Caco-2 (cell line): Measurements from ENCODE around the gene WDR82. TPM values are rescaled to one million over a fixed set of nuclear protein-coding genes. Genes with fewer than 3 reads are reported as not detected.

Source experiments
- BruUV-seq: library from RNA; stranded (reverse); fragments of 400-500 nt; replicated peaks from 2 replicates; lab custom pipeline; 2021; lab: Mats Ljungman, UMichigan
- CTCF ChIA-PET: fragments of 300-600 bp; sonication (Branson Sonifier 250); formaldehyde crosslinking; loops from one replicate; lab custom pipeline; 2022; ENCODE audit warnings: antibody characterized with exemption; lab: Charles Lee
- POLR2A ChIA-PET: fragments of 300-600 bp; sonication (Branson Sonifier 250); formaldehyde crosslinking; loops from one replicate; lab custom pipeline; 2022; ENCODE audit warnings: antibody characterized with exemption; lab: Charles Lee
- DNase-seq, 2 experiments: peaks; one replicate each; pipeline versions ENCODE4 v3.0.0 to v3.0.0-alpha.2; 2020 to 2022
- H3K27me3 ChIP-seq: replicated peaks from 2 replicates; pipeline ENCODE4 v1.6.0; 2011; ENCODE audit warnings: low read length; ENCODE audit not compliant: control insufficient read depth, insufficient read depth
- H3K36me3 ChIP-seq: 2 replicates; pipeline ENCODE4 v1.5.1; 2011; ENCODE audit warnings: low read length; ENCODE audit not compliant: control insufficient read depth, insufficient read depth
- H3K4me1 ChIP-seq: fragments of 250-450 bp; sonication (Bioruptor Pico); 2 replicates; pipeline ENCODE4 v1.5.1; 2020; ENCODE audit warnings: mild to moderate bottlenecking
- H3K4me3 ChIP-seq: 2 replicates; pipeline ENCODE4 v1.5.1; 2011; ENCODE audit warnings: low read depth, mild to moderate bottlenecking, control low read depth, low read length
- H3K9me3 ChIP-seq: fragments of 250-450 bp; sonication (Bioruptor Pico); 2 replicates; pipeline ENCODE4 v1.5.1; 2020; ENCODE audit warnings: mild to moderate bottlenecking, moderate library complexity
- H3K27ac Mint-ChIP-seq: one replicate; pipeline ENCODE4 v1.8.0; 2022; ENCODE audit warnings: mixed read lengths; ENCODE audit not compliant: unreplicated experiment
- H3K27me3 Mint-ChIP-seq: one replicate; pipeline ENCODE4 v1.8.0; 2022; ENCODE audit warnings: mixed read lengths; ENCODE audit not compliant: insufficient read depth, unreplicated experiment
- H3K36me3 Mint-ChIP-seq: one replicate; pipeline ENCODE4 v1.8.0; 2022; ENCODE audit warnings: mild to moderate bottlenecking, mixed read lengths; ENCODE audit not compliant: insufficient read depth, unreplicated experiment
- H3K4me1 Mint-ChIP-seq: one replicate; pipeline ENCODE4 v1.8.0; 2022; ENCODE audit warnings: low read depth, mixed read lengths; ENCODE audit not compliant: unreplicated experiment
- H3K4me3 Mint-ChIP-seq: one replicate; pipeline ENCODE4 v1.8.0; 2022; ENCODE audit warnings: mild to moderate bottlenecking, moderate library complexity, mixed read lengths; ENCODE audit not compliant: unreplicated experiment
- H3K9me3 Mint-ChIP-seq: one replicate; pipeline ENCODE4 v1.8.0; 2022; ENCODE audit warnings: mixed read lengths; ENCODE audit not compliant: unreplicated experiment
- intact Hi-C: fragments of 100-400 bp; cut with micrococcal nuclease; formaldehyde crosslinking; loops from one replicate; pipeline ENCODE4 v1.10.0; 2022; ENCODE audit not compliant: unreplicated experiment
- total RNA-seq: library from RNA; stranded (reverse); gene quantifications from 2 replicates; pipeline ENCODE4 v1.2.3, GENCODE V29; 2022
- TF ChIP-seq, protein P1 (sequence below), 2 experiments: fragments of 200-600 bp in 1 of 2; IDR thresholded peaks; 1 replicate in 1 of 2; 2 replicates in 1 of 2; pipeline versions ENCODE4 v1.5.1 to v1.8.0; 2011 to 2022; ENCODE audit warnings: antibody characterized with exemption in 1 of 2, control low read depth in 1 of 2, inconsistent platforms in 1 of 2, low read depth in 1 of 2, low read length in 1 of 2, mild to moderate bottlenecking in 1 of 2, moderate library complexity in 1 of 2; ENCODE audit not compliant: insufficient read depth in 1 of 2, severe bottlenecking in 1 of 2, unreplicated experiment in 1 of 2

Gene WDR82
- total RNA-seq, 1 experiment from 2014 or later, result 67.1 TPM

DNA sequence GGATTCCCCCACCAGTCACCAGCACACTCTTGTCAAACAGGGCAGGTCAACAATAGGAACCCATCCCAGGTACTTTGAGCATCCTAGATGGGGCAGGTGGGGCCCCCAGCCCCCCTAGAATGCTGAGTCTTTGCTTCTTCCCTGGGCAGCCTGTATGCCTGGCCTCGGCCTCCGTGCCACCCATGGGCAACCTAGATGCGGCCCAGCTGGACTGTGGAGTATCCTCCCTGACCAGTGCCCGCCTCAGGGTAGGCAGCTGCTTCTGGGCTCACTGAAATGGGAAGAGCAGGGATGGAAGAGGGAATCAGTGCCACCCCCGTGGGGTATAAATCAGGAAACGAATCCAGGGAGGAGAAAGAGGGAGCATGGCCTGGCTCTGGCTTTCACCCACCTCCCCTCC is 48.5 kb upstream of the WDR82 start:
- no TSS peak for BruUV-seq
- intact Hi-C loops, result no loop called here

DNA sequence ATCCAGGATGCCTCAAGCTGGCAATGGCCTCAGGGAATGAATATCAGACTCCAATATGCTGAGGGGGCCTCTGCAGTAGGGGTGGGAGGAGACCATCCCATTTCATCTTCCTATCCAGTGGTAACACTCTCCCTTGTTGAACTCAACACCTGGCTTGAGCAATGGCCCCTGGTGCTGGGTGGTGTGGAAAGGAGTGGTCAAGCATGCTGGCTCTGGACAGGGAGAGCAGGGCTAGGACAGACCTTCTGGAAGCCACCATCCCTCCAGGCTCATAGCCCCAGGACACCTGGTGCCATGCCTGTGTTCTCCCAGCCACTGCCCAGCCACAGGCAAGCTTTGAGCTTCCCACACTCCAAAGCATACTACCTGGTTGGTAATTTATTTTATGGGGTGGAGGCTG is 47.2 kb upstream of the WDR82 start:
- ChIA-PET POLR2A (no interaction called here), CTCF (no interaction called here)
- TF ChIP-seq, protein P1, sequence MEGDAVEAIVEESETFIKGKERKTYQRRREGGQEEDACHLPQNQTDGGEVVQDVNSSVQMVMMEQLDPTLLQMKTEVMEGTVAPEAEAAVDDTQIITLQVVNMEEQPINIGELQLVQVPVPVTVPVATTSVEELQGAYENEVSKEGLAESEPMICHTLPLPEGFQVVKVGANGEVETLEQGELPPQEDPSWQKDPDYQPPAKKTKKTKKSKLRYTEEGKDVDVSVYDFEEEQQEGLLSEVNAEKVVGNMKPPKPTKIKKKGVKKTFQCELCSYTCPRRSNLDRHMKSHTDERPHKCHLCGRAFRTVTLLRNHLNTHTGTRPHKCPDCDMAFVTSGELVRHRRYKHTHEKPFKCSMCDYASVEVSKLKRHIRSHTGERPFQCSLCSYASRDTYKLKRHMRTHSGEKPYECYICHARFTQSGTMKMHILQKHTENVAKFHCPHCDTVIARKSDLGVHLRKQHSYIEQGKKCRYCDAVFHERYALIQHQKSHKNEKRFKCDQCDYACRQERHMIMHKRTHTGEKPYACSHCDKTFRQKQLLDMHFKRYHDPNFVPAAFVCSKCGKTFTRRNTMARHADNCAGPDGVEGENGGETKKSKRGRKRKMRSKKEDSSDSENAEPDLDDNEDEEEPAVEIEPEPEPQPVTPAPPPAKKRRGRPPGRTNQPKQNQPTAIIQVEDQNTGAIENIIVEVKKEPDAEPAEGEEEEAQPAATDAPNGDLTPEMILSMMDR (IDR thresholded peaks at IDR 0.05; ENCODE audit: insufficient read depth in 1 of 2, low read depth in 1 of 2, low read length in 1 of 2, severe bottlenecking in 1 of 2, unreplicated experiment in 1 of 2), result no peak
- Histone ChIP-seq H3K9me3 (no peaks in the 10 kb centered on the region), H3K4me3 (no peak overlapping the region), H3K27me3 (no peaks in the 10 kb centered on the region), H3K4me1 (peaks cover 10% of the 10 kb centered on the region; the same call in 1 of the 2 replicates), H3K36me3 (no peaks in the 10 kb centered on the region)
- BruUV-seq, result no TSS peak
- intact Hi-C loops, result no loop called here
- no peaks in the 10 kb centered on the region for H3K27me3 Mint-ChIP-seq
- H3K4me1 Mint-ChIP-seq, result no peaks in the 10 kb centered on the region
- H3K36me3 Mint-ChIP-seq, result peaks cover 6% of the 10 kb centered on the region
- no peak overlapping the region for H3K27ac Mint-ChIP-seq
- H3K4me3 Mint-ChIP-seq, result no peak overlapping the region
- DNase-seq, result no peak
- no peaks in the 10 kb centered on the region for H3K9me3 Mint-ChIP-seq

More for the DNA sequence above, 48.5 kb upstream of the WDR82 start:
- Histone ChIP-seq H3K4me3 (no peak overlapping the region), H3K4me1 (peaks cover 10% of the 10 kb centered on the region; the same call in 1 of the 2 replicates), H3K9me3 (no peaks in the 10 kb centered on the region), H3K27me3 (no peaks in the 10 kb centered on the region), H3K36me3 (no peaks in the 10 kb centered on the region)
- POLR2A ChIA-PET, result no interaction called here
- CTCF ChIA-PET, result interaction anchor here (1.9 kb wide), 1 partner anchor 58 kb away, joined by 5 read pairs; no protein-coding TSS in a partner anchor
- no peaks in the 10 kb centered on the region for H3K9me3 Mint-ChIP-seq
- no peak overlapping the region for H3K4me3 Mint-ChIP-seq
- TF ChIP-seq, protein P1 (IDR thresholded peaks at IDR 0.05; ENCODE audit: insufficient read depth in 1 of 2, low read depth in 1 of 2, low read length in 1 of 2, severe bottlenecking in 1 of 2, unreplicated experiment in 1 of 2), result no peak
- peaks cover 6% of the 10 kb centered on the region for H3K36me3 Mint-ChIP-seq
- H3K27ac Mint-ChIP-seq, result no peak overlapping the region
- no peak for DNase-seq
- H3K4me1 Mint-ChIP-seq, result no peaks in the 10 kb centered on the region
- no peaks in the 10 kb centered on the region for H3K27me3 Mint-ChIP-seq

DNA sequence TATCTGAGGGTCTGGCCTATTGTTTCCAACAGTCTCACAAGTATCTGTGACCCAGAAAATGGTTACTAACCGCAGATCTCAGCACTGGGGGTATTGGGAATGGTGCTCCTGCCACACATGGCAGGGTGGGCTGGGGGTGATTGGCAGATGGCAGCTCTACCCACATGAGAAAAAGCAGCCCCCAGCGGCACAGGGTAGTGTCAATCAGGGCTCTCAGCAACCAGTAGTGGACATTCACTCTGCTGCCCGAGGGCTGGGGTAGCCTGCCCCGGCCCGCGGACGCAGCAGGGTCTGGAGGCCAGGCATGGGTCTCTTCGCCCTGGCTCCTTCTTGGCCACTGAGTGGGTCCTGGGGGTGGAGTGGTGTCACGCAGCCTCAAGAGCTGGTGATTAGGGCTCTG is 46.2 kb upstream of the WDR82 start:
- ChIA-PET CTCF (no interaction called here), POLR2A (no interaction called here)
- intact Hi-C loops, result no loop called here
- Histone ChIP-seq H3K4me1 (peaks cover 10% of the 10 kb centered on the region; the same call in 1 of the 2 replicates), H3K36me3 (no peaks in the 10 kb centered on the region), H3K9me3 (no peaks in the 10 kb centered on the region), H3K4me3 (no peak overlapping the region), H3K27me3 (no peaks in the 10 kb centered on the region)
- H3K4me1 Mint-ChIP-seq, result no peaks in the 10 kb centered on the region
- BruUV-seq, result no TSS peak
- H3K36me3 Mint-ChIP-seq, result peaks cover 6% of the 10 kb centered on the region
- no peak for DNase-seq
- no peak overlapping the region for H3K4me3 Mint-ChIP-seq
- no peak overlapping the region for H3K27ac Mint-ChIP-seq
- no peaks in the 10 kb centered on the region for H3K27me3 Mint-ChIP-seq
- no peaks in the 10 kb centered on the region for H3K9me3 Mint-ChIP-seq
- TF ChIP-seq, protein P1 (IDR thresholded peaks at IDR 0.05; ENCODE audit: insufficient read depth in 1 of 2, low read depth in 1 of 2, low read length in 1 of 2, severe bottlenecking in 1 of 2, unreplicated experiment in 1 of 2), result no peak
